Stimulated activated CD4-positive, alpha-beta T cell treated with anti-CD3 and anti-CD28 coated beads, Interleukin-15, amount 100 ng/mL, for 48 hours (primary cell): ENCODE measurements around the gene NUTM2E.
"Not testable (repeated sequence)": the region's sequence is repeated elsewhere in the genome, so short reads cannot be mapped to it uniquely, and the experiment has no call there.

Experiments
- DNase-seq, 2 donors: peaks; one replicate each; pipeline ENCODE4 v3.0.0-alpha.2; 2020; ENCODE audit warnings: low read depth in 2 of 2

NUTM2E gene

GRCh38 chr10:79866903-79867551, 40.5 kb downstream of the NUTM2E start:
- not testable (repeated sequence) for DNase-seq

GRCh38 chr10:79868023-79868422, 41.5 kb downstream of the NUTM2E start:
- DNase-seq, result not testable (repeated sequence)

- not testable (repeated sequence) for DNase-seq
Measured at GRCh38 chr10:79869439-79870097, 43.0 kb downstream of the NUTM2E start.

- DNase-seq, result not testable (repeated sequence)
Measured at GRCh38 chr10:79871729-79872128, 45.2 kb downstream of the NUTM2E start.
